Measurements from ENCODE around the gene ABCA13.

The ABCA13 gene

DNA sequence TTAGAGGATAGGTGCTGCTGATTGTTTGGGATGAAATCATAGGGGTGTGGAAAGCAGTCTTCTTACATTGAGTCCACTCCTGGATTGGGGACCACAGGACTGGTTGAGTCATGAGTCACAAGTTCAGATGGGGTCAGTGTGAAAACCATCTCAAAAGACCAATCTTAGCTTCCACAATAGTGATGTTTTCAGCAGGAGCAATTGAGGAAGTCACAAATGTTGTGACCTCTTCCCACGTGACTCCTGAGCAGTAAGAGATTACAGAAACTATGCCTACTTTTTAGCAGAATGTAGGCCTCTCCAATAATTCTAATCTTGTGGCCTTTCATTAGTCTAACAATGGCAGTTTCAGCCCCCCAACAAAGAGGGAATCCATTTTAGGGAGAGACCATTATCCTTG lies 496.1 kb downstream of the ABCA13 start:
- H3K4me1 ChIP-seq (ENCODE audit: control insufficient read depth, insufficient read depth, low read length) = no peaks in the 10 kb centered on the region
- H3K9ac ChIP-seq (ENCODE audit: low read depth, low read length) = no peak overlapping the region
- H3K9me3 ChIP-seq (replicated peaks; ENCODE audit: low read length) = peaks cover 10% of the 10 kb centered on the region
- H3K4me2 ChIP-seq (ENCODE audit: low read length) = no peak overlapping the region
- no peak overlapping the region for H3K4me3 ChIP-seq (ENCODE audit: low read length)
- no peaks in the 10 kb centered on the region for H3K36me3 ChIP-seq (ENCODE audit: insufficient read depth, low read length)
- no peaks in the 10 kb centered on the region for H3K27me3 ChIP-seq (ENCODE audit: control insufficient read depth, insufficient read depth, low read length)

DNA sequence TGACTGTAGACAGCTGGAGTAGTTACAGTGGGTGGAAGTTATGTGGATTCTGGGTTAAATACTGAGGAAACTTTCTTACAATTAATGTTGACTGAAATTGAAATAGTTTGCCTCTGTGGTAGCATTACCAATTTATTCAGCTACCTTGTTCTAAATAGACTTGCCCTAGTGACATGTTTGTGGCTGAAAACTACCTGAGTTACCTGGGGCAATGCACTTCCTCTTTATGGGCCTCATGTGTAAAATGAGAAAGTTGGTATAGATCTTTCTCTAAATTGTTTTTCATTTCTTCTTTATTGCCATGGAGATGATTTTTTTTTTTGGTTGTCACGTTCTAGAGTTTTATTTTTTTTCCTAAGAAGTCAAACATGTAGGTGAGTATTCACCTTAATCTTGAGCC lies 500.4 kb downstream of the ABCA13 start:
- Histone ChIP-seq H3K9me3 (replicated peaks; ENCODE audit: low read length) (peaks cover 2% of the 10 kb centered on the region), H3K9ac (ENCODE audit: low read depth, low read length) (no peak overlapping the region), H3K4me2 (ENCODE audit: low read length) (no peak overlapping the region), H3K36me3 (ENCODE audit: insufficient read depth, low read length) (no peaks in the 10 kb centered on the region), H3K27me3 (ENCODE audit: control insufficient read depth, insufficient read depth, low read length) (no peaks in the 10 kb centered on the region), H3K4me3 (ENCODE audit: low read length) (no peak overlapping the region), H3K4me1 (ENCODE audit: control insufficient read depth, insufficient read depth, low read length) (no peaks in the 10 kb centered on the region)

DNA sequence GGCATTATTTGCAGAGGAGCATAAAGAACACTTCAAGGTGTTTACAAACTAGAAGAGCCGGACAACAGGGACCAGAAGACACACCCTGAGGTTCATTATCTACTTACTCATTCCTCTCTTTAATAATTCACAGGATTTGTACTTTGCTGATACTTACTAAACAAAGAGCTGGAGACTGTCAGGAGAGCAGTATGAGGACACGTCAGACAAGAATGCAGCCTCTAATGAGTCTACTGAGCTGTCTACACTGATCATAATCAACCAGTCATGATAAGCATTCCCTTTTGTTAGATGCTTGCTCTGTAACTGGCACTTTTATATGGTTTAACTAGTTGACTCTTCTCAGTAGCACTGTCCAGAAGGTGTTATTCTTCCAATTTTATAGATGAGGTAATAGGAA lies 509.7 kb downstream of the ABCA13 start:
- Histone ChIP-seq H3K4me2 (ENCODE audit: low read length) (no peak overlapping the region), H3K9me3 (replicated peaks; ENCODE audit: low read length) (no peaks in the 10 kb centered on the region), H3K4me1 (ENCODE audit: control insufficient read depth, insufficient read depth, low read length) (no peaks in the 10 kb centered on the region), H3K9ac (ENCODE audit: low read depth, low read length) (no peak overlapping the region), H3K36me3 (ENCODE audit: insufficient read depth, low read length) (no peaks in the 10 kb centered on the region), H3K4me3 (ENCODE audit: low read length) (no peak overlapping the region), H3K27me3 (ENCODE audit: control insufficient read depth, insufficient read depth, low read length) (no peaks in the 10 kb centered on the region)

DNA sequence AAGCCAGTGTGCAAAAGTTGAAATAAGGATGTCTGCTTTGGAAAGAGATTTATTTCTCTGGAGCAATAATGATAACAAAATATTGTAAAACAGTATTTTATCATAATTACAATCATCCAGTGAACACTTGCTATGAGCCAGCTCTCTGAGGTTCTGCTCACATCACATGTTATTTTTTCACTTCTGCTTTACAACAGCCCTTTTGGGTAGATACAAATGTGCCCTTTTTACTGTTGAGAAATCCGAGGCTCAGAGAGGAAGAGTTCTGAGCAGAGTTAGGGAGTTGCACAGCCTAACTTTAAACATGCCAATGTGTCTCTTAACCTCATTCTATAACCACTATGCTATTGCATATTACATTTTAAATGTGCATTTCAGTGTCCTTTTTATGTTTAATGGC lies 520.5 kb downstream of the ABCA13 start:
- Histone ChIP-seq H3K4me2 (ENCODE audit: low read length) (no peak overlapping the region), H3K4me3 (ENCODE audit: low read length) (no peak overlapping the region), H3K36me3 (ENCODE audit: insufficient read depth, low read length) (no peaks in the 10 kb centered on the region), H3K4me1 (ENCODE audit: control insufficient read depth, insufficient read depth, low read length) (no peaks in the 10 kb centered on the region), H3K27me3 (ENCODE audit: control insufficient read depth, insufficient read depth, low read length) (no peaks in the 10 kb centered on the region), H3K9me3 (replicated peaks; ENCODE audit: low read length) (peaks cover 3% of the 10 kb centered on the region), H3K9ac (ENCODE audit: low read depth, low read length) (no peak overlapping the region)
